T-helper 1 cell treated with Interleukin-12 subunit alpha and Interleukin-12 subunit beta and Interleukin-4 antibody, amounts not matched to agents 30 μg/mL and 1 μg/mL, for 36 hours (primary cell): ENCODE measurements around the gene LYRM9.
"Not testable (repeated sequence)": the region's sequence is repeated elsewhere in the genome, so short reads cannot be mapped to it uniquely, and the experiment has no call there.

Source experiments
- H3K27ac Mint-ChIP-seq: one replicate; pipeline ENCODE4 v1.8.0; 2021; ENCODE audit warnings: mild to moderate bottlenecking, mixed read lengths
- H3K27me3 Mint-ChIP-seq: one replicate; pipeline ENCODE4 v1.8.0; 2021; ENCODE audit warnings: low read depth, mixed read lengths
- H3K36me3 Mint-ChIP-seq: one replicate; pipeline ENCODE4 v1.8.0; 2021; ENCODE audit warnings: low read depth, mixed read lengths
- H3K4me1 Mint-ChIP-seq: one replicate; pipeline ENCODE4 v1.8.0; 2021; ENCODE audit warnings: low read depth, mixed read lengths
- H3K4me3 Mint-ChIP-seq: one replicate; pipeline ENCODE4 v1.8.0; 2021; ENCODE audit warnings: mild to moderate bottlenecking, moderate library complexity, mixed read lengths
- H3K9me3 Mint-ChIP-seq: one replicate; pipeline ENCODE4 v1.8.0; 2021; ENCODE audit warnings: mixed read lengths

Gene LYRM9

GRCh38 chr17:27848931-27849330, 44.2 kb downstream of the LYRM9 start:
- Mint-ChIP-seq H3K4me1 (peaks cover 24% of the 10 kb centered on the region), H3K4me3 (no peak overlapping the region), H3K27me3 (peaks cover 15% of the 10 kb centered on the region), H3K36me3 (peaks cover 1% of the 10 kb centered on the region), H3K27ac (no peak overlapping the region), H3K9me3 (no peaks in the 10 kb centered on the region)

GRCh38 chr17:27846808-27847307, 46.3 kb downstream of the LYRM9 start:
- H3K4me1 Mint-ChIP-seq = peaks cover 24% of the 10 kb centered on the region
- H3K9me3 Mint-ChIP-seq, H3K36me3 Mint-ChIP-seq, H3K27me3 Mint-ChIP-seq: not testable (repeated sequence)
- peak overlapping the region; percentile 58 for H3K4me3 Mint-ChIP-seq
- peak overlapping the region; percentile 53 for H3K27ac Mint-ChIP-seq

- Mint-ChIP-seq H3K9me3 (no peaks in the 10 kb centered on the region), H3K4me3 (peak overlapping the region; percentile 58), H3K4me1 (peaks cover 24% of the 10 kb centered on the region), H3K36me3 (peaks cover 1% of the 10 kb centered on the region), H3K27ac (peak overlapping the region; percentile 53), H3K27me3 (peaks cover 10% of the 10 kb centered on the region)
These were observed 47.0 kb downstream of the LYRM9 start for GRCh38 chr17:27846042-27846655.

GRCh38 chr17:27845264-27846041, 47.7 kb downstream of the LYRM9 start:
- peaks cover 24% of the 10 kb centered on the region for H3K4me1 Mint-ChIP-seq
- no peak overlapping the region for H3K4me3 Mint-ChIP-seq
- H3K36me3 Mint-ChIP-seq = peaks cover 1% of the 10 kb centered on the region
- no peaks in the 10 kb centered on the region for H3K9me3 Mint-ChIP-seq
- H3K27me3 Mint-ChIP-seq = peaks cover 10% of the 10 kb centered on the region
- no peak overlapping the region for H3K27ac Mint-ChIP-seq

- Mint-ChIP-seq H3K4me3 (no peak overlapping the region), H3K4me1 (peaks cover 6% of the 10 kb centered on the region), H3K36me3 (no peaks in the 10 kb centered on the region), H3K9me3 (no peaks in the 10 kb centered on the region), H3K27me3 (no peaks in the 10 kb centered on the region), H3K27ac (no peak overlapping the region)
These were observed 52.5 kb downstream of the LYRM9 start for GRCh38 chr17:27840688-27841087.

- not testable (repeated sequence) for H3K9me3 Mint-ChIP-seq, H3K4me3 Mint-ChIP-seq, H3K27me3 Mint-ChIP-seq, H3K4me1 Mint-ChIP-seq, H3K36me3 Mint-ChIP-seq, H3K27ac Mint-ChIP-seq
These were observed 52.8 kb downstream of the LYRM9 start for GRCh38 chr17:27840406-27840678.

- H3K27ac Mint-ChIP-seq, H3K4me1 Mint-ChIP-seq, H3K27me3 Mint-ChIP-seq, H3K9me3 Mint-ChIP-seq, H3K4me3 Mint-ChIP-seq, H3K36me3 Mint-ChIP-seq: not testable (repeated sequence)
These were observed 53.4 kb downstream of the LYRM9 start for GRCh38 chr17:27839571-27840405.

- H3K9me3 Mint-ChIP-seq, H3K27ac Mint-ChIP-seq, H3K27me3 Mint-ChIP-seq, H3K36me3 Mint-ChIP-seq, H3K4me3 Mint-ChIP-seq, H3K4me1 Mint-ChIP-seq: not testable (repeated sequence)
These were observed 54.6 kb downstream of the LYRM9 start for GRCh38 chr17:27838607-27839006.

- H3K27ac Mint-ChIP-seq, H3K9me3 Mint-ChIP-seq, H3K36me3 Mint-ChIP-seq, H3K27me3 Mint-ChIP-seq, H3K4me1 Mint-ChIP-seq, H3K4me3 Mint-ChIP-seq: not testable (repeated sequence)
These were observed 55.4 kb downstream of the LYRM9 start for GRCh38 chr17:27837769-27838168.

- Mint-ChIP-seq H3K27ac (no peak overlapping the region), H3K4me1 (no peaks in the 10 kb centered on the region), H3K36me3 (no peaks in the 10 kb centered on the region), H3K4me3 (no peak overlapping the region), H3K27me3 (no peaks in the 10 kb centered on the region), H3K9me3 (peaks cover 4% of the 10 kb centered on the region)
These were observed 56.5 kb downstream of the LYRM9 start for GRCh38 chr17:27836651-27837050.

- H3K4me3 Mint-ChIP-seq = no peak overlapping the region
These were observed 58.6 kb downstream of the LYRM9 start for GRCh38 chr17:27834571-27834970.

GRCh38 chr17:27832831-27833230, 60.3 kb downstream of the LYRM9 start:
- Mint-ChIP-seq H3K27me3 (peaks cover 8% of the 10 kb centered on the region), H3K4me3 (no peak overlapping the region), H3K4me1 (no peaks in the 10 kb centered on the region), H3K27ac (no peak overlapping the region), H3K36me3 (no peaks in the 10 kb centered on the region), H3K9me3 (peaks cover 4% of the 10 kb centered on the region)

More at GRCh38 chr17:27834571-27834970, 58.6 kb downstream of the LYRM9 start:
- H3K4me1 Mint-ChIP-seq = no peaks in the 10 kb centered on the region
- no peaks in the 10 kb centered on the region for H3K36me3 Mint-ChIP-seq
- H3K27ac Mint-ChIP-seq = no peak overlapping the region
- peaks cover 4% of the 10 kb centered on the region for H3K9me3 Mint-ChIP-seq
- H3K27me3 Mint-ChIP-seq = no peaks in the 10 kb centered on the region

- not testable (repeated sequence) for H3K9me3 Mint-ChIP-seq, H3K4me1 Mint-ChIP-seq, H3K4me3 Mint-ChIP-seq, H3K27ac Mint-ChIP-seq, H3K36me3 Mint-ChIP-seq
- H3K27me3 Mint-ChIP-seq = peaks cover 16% of the 10 kb centered on the region
These were observed 63.3 kb downstream of the LYRM9 start for GRCh38 chr17:27829888-27830287.

GRCh38 chr17:27829143-27829711, 63.9 kb downstream of the LYRM9 start:
- not testable (repeated sequence) for H3K4me1 Mint-ChIP-seq, H3K27ac Mint-ChIP-seq, H3K4me3 Mint-ChIP-seq, H3K36me3 Mint-ChIP-seq, H3K9me3 Mint-ChIP-seq
- peaks cover 16% of the 10 kb centered on the region for H3K27me3 Mint-ChIP-seq
